T-helper 1 cell (primary cell): ENCODE data around the gene ACSF2.
"Not testable (repeated sequence)": the region's sequence is repeated elsewhere in the genome, so short reads cannot be mapped to it uniquely, and the experiment has no call there.

Source experiments
- DNase-seq, 5 donors: peaks; one replicate each; pipeline ENCODE4 v3.0.0-alpha.2; 2012 to 2020
- total RNA-seq, 4 donors: gene quantifications; one replicate each; lab custom pipeline; 2026; lab: John Stamatoyannopoulos, UW

Gene ACSF2
- total RNA-seq = 11.0 to 17.5 (median 13.7) reads per million in 4 donors

GRCh38 chr17:50425682-50426471, at the start of gene ACSF2:
ACSF2 (plus strand) TSS chr17:50426218; CDS start chr17:50426262, 44 bp downstream.
- DNase-seq = peak; percentile 51 to 71 (median 64)

- DNase-seq = no peak
Observed at GRCh38 chr17:50379351-50380132, 46.5 kb upstream of the ACSF2 start.

GRCh38 chr17:50380369-50381259, 45.4 kb upstream of the ACSF2 start:
- DNase-seq = no peak

GRCh38 chr17:50381260-50381815, 44.7 kb upstream of the ACSF2 start:
- DNase-seq = no peak

- no peak for DNase-seq
Observed at GRCh38 chr17:50381920-50382319, 44.1 kb upstream of the ACSF2 start.

GRCh38 chr17:50382931-50383330, 43.1 kb upstream of the ACSF2 start:
- no peak for DNase-seq

- no peak for DNase-seq
Observed at GRCh38 chr17:50386510-50386909, 39.5 kb upstream of the ACSF2 start.

GRCh38 chr17:50388728-50389127, 37.3 kb upstream of the ACSF2 start:
- DNase-seq = no peak

GRCh38 chr17:50389534-50389933, 36.5 kb upstream of the ACSF2 start:
- no peak for DNase-seq

- DNase-seq = no peak
Observed at GRCh38 chr17:50392621-50393020, 33.4 kb upstream of the ACSF2 start.

GRCh38 chr17:50393700-50394099, 32.3 kb upstream of the ACSF2 start:
- DNase-seq = no peak

GRCh38 chr17:50394711-50395110, 31.3 kb upstream of the ACSF2 start:
- DNase-seq = no peak

- peak in 1 of 5 donors; percentile 4 for DNase-seq
Observed at GRCh38 chr17:50396261-50397110, 29.5 kb upstream of the ACSF2 start.

- peak; percentile 82 to 91 (median 89) for DNase-seq
Observed at GRCh38 chr17:50397111-50397918, 28.7 kb upstream of the ACSF2 start, which contains the start of gene LRRC59. LRRC59 (minus strand) TSS chr17:50397523; CDS start chr17:50397317, 206 bp downstream.

- no peak for DNase-seq
Observed at GRCh38 chr17:50397919-50398285, 28.1 kb upstream of the ACSF2 start.

- DNase-seq = not testable (repeated sequence)
Observed at GRCh38 chr17:50398672-50399071, 27.3 kb upstream of the ACSF2 start.

GRCh38 chr17:50399591-50399990, 26.4 kb upstream of the ACSF2 start:
- not testable (repeated sequence) for DNase-seq

GRCh38 chr17:50405351-50405750, 20.7 kb upstream of the ACSF2 start:
- DNase-seq = not testable (repeated sequence)

- no peak for DNase-seq
Observed at GRCh38 chr17:50406578-50406977, 19.4 kb upstream of the ACSF2 start.

GRCh38 chr17:50407921-50408320, 18.1 kb upstream of the ACSF2 start:
- DNase-seq = no peak
